Erythroblast (primary cell): ENCODE measurements around the gene NXPE3.

Experiments used
- GATA1 ChIP-seq: IDR thresholded peaks from 2 replicates; pipeline ENCODE4 v1.6.1; 2011; ENCODE audit warnings: low read depth, mild to moderate bottlenecking, control low read depth, low read length, moderate library complexity
- POLR2A ChIP-seq: IDR thresholded peaks from 2 replicates; pipeline ENCODE4 v1.6.1; 2011; ENCODE audit warnings: mild to moderate bottlenecking, low read length

DNA sequence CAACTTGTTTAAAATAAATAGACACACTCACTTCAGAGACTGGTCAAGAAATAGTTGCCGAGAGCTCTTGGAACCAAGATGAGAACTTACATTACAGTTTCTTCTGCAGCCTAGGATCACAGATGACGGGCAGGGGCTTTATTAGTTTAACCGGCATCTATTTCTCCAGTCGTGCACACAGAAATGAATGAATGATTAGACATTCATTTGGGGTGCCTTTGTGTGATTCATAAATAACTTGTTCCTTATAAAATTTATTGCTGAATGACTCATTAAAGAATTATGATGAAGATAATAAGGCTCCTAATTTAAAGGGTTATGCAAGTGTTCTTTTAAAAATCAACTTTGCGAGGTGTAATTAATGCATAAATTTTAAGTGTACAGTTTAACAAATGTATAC is 91.1 kb downstream of the NXPE3 start:
- no peak for TF ChIP-seq POLR2A
- TF ChIP-seq GATA1, result no peak
